Cortex of kidney (tissue), 1 donor: ENCODE measurements around the gene MBD3L4.
"Not testable (repeated sequence)": the region's sequence is repeated elsewhere in the genome, so short reads cannot be mapped to it uniquely, and the experiment has no call there.

ENCODE experiments used
- DNase-seq: peaks from one replicate; lab custom pipeline; 2025; lab: John Stamatoyannopoulos, UW

MBD3L4 gene

GRCh38 chr19:7040079-7040478 lies at the start of gene MBD3L4:
Gene MBD3L4, minus strand, starts transcription at chr19:7040179. Its CDS starts 35 bp downstream, at chr19:7040144.
- not testable (repeated sequence) for DNase-seq

DNA sequence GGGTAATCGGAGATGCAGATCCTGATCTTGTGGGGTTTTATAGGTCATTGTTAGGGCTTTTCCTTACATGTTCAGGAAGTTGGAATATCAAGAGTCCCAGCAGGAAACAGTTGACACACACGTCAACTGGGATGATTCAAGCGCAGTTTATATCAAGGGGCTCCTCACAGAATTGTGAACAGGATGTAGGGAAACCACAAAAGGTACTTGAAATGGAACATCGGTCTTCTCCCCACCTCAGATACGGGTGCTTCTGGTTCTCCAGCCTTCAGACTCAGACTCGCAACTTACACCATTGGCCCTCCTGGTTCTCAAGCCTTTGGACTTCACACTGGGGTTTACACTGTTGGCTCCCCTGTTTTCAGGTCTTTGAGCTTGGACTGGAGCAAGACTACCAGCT lies 49.0 kb upstream of the MBD3L4 start:
- DNase-seq = no peak

DNA sequence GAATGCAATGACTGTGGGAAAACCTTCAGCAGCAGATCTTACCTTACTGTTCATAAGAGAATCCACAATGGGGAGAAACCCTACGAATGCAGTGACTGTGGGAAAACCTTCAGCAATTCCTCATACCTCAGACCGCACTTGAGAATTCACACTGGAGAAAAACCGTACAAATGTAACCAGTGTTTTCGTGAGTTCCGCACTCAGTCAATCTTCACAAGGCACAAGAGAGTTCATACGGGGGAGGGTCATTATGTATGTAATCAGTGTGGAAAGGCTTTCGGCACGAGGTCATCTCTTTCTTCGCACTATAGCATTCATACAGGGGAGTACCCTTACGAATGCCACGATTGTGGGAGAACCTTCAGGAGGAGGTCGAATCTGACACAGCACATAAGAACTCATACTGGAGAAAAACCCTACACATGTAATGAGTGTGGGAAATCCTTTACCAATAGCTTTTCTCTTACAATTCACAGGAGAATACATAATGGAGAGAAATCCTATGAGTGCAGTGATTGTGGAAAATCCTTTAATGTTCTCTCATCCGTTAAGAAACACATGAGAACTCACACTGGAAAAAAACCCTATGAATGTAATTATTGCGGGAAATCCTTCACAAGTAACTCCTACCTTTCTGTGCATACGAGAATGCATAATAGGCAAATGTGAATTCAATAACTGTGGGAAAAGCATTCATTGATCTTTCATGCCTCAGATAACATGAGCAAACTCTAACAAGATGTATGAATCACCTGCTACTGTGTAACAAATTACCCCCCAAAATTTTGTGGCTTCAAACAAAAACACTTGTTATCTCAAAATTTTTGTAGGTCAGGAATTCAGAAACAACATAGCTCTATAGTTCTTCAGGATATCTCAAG lies 43.3 kb upstream of the MBD3L4 start:
- DNase-seq = no peak

GRCh38 chr19:7078008-7078407 lies 38.0 kb upstream of the MBD3L4 start:
- DNase-seq = no peak

DNA sequence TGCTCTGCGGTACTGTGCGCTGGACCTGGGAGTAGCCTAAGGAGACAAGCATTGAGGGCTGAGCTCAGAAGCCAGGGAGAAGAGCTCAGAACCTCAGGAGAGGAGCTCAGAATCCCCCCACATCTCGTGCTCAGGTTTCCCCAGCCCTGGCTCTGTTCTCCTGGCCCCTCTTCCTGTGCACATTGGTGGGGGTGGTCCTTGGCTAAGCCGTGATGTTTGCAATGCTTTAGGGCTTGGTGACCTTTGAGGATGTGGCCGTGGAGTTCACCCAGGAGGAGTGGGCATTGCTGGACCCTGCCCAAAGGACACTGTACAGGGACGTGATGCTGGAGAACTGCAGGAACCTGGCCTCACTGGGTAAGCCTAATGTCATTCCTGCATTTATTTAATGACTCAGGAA lies 36.2 kb upstream of the MBD3L4 start:
- no peak for DNase-seq

- DNase-seq = no peak
Measured at GRCh38 chr19:7074705-7075282, 34.8 kb upstream of the MBD3L4 start.

DNA sequence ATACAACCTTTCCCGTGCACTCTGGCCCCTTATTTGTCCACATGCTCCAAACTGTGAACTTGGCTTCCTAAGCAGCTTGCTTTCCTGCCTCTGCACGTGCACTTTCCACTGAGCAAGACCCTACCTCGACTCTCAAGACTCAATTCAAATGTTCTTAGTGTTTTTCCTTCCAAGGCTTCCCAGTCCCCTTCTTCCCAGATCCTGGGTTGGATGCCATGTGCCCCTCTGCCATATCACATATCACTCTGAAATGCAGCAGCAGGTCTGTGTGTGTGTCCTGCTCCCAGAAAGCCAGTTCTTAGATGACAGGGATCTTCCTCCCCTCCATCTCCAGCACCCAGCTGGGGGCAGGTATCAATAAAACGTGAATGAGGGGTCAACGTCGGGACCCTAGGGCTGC lies 32.6 kb upstream of the MBD3L4 start:
- DNase-seq = no peak

- no peak for DNase-seq
Measured at GRCh38 chr19:7069904-7070226, 29.9 kb upstream of the MBD3L4 start.

DNA sequence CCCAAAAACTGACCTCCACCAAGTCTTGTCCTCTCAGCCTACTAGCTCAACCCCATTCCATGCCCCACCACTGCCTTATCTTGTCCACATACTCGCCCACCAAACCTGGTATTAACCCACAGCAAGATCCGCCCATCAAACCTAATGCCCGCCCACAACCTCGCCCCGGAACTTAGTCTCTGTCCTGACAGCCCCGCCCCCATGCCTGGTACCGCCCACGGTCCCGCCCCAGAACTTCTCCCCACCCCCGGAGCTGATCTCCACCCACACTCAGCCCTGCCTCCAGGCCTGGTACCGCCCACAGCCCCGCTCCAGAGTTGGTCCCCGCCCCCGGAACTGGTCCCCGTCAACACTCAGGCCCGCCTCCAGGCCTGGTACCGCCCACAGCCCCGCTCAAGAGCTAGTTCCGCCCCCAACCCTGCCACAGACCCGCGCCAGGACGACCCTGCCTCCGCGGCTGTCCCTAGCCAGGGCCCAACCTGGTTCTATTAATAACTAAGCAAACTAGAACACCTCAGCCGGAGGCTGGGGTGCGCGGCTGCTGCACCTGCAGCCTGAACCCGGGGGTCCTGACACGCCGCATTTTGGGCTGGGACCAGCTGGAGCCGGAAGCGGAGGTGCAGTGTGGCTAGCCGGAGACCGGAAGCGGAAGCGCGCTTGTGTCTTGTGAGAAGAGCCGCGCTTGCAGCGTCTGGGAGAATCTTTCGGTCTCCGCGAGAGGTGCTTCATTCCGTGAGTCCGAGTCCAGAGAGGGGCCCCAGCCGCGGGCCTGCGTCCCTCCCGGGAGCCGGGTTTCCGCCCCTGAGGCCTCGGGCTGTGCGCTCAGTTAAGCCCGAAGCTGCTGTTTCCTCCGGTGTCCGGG lies 29.3 kb upstream of the MBD3L4 start, which contains the start of gene ZNF557:
ZNF557 (plus strand) TSS at position 662 of the 862 bp plus-strand sequence. CDS start 5,372 bp downstream, outside the sequence.
- DNase-seq = peak; percentile 61

GRCh38 chr19:7068599-7068998 lies 28.6 kb upstream of the MBD3L4 start:
- DNase-seq = no peak

DNA sequence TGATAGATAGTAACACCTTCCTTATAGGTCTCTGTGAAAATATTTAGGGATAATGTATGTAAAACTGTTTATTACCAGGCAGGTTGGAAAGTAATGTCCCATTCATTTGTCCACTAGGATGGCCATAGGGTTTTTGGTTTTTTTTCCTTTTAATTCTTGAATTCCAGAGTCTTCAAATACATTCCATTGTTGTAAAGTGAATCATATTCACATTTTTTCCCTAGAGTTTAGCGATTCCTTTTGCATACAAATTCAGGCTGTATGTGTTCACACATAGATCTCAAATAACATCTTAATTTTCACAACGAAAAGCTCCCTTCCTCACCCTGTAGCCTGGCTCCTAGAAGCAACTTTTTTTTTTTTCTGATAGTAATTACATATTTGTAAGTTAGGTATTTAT lies 27.7 kb upstream of the MBD3L4 start:
- DNase-seq = no peak

DNA sequence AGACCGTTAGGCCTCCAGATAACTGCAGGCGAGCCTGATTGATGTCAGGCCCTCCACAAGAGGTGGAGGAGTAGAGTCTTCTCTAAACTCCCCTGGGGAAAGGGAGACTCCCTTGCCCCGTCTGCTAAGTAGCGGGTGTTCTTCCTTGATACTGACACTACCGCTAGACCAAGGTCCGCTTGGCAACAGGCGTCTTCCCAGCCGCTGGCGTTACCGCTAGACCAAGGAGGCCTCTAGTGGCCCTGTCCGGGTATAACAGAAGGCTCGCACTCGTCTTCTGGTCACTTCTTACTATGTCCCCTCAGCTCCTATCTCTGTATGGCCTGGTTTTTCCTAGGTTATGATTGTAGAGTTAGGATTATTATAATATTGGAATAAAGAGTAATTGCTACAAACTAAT lies 27.1 kb upstream of the MBD3L4 start:
- not testable (repeated sequence) for DNase-seq

- DNase-seq = no peak
Measured at GRCh38 chr19:7063764-7064418, 23.9 kb upstream of the MBD3L4 start.

- DNase-seq = no peak
Measured at GRCh38 chr19:7063339-7063738, 23.4 kb upstream of the MBD3L4 start.

DNA sequence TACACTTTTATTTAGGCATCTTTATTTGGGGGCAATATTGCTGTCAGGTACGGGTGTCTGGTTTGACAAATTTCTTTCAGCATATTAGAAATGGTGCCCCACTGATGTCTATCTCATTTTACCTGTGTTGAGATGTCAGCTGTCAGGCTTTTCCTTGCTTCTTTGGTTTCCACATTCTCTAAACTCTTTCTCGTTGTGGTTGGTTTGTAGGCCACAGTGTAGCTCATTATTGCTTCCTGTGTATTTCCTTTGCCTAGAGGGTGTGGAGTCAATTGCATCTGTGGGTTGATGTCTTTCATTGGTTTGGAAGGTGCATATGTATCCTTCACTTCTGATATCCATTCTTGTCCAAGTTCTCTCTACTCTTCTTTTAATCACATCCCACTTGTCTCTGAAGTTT lies 20.0 kb upstream of the MBD3L4 start:
- not testable (repeated sequence) for DNase-seq

- DNase-seq = not testable (repeated sequence)
Measured at GRCh38 chr19:7058576-7058975, 18.6 kb upstream of the MBD3L4 start, which contains the start of gene MBD3L3. Gene MBD3L3, minus strand, starts transcription at chr19:7058676. Its CDS starts 71 bp downstream, at chr19:7058605.

DNA sequence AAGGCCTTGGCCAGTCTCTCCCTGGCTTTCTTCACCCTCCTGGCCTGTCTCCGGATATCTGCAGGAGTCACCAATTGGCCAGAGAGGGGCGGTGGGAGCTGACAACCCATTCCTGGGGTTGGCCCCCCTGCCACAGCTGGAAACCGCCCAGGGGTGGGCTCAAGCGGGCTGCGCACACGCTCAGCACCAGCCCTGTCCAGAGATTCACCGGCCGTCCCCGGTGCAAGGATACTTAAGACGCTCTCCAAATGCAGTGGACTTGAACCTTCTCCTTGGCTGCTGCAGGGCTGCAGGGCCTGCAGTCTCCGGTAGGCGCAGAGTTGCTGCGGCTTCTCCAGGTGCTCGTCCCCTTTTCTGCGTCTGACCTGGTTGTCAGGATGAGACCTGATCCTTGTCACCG lies 16.4 kb upstream of the MBD3L4 start:
- DNase-seq = not testable (repeated sequence)

DNA sequence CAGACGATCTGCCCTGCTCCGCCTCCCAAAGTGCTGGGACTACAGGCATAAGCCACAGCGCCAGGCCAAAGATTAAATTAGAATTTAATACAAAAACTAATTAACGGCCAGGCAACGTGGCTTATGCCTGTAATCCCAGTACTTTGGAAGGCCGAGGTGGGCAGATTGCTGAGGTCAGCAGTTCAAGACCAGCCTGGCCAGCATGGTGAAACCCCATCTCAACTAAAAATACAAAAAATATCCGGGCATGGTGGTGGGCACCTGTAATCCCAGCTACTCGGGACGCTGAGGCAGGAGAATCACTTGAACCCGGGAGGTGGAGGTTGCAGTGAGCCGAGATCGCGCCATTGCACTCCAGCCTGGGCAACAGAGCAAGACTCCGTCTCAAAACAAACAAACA lies 15.7 kb upstream of the MBD3L4 start:
- not testable (repeated sequence) for DNase-seq

GRCh38 chr19:7054635-7055368 lies 14.8 kb upstream of the MBD3L4 start:
- DNase-seq = not testable (repeated sequence)

- not testable (repeated sequence) for DNase-seq
Measured at GRCh38 chr19:7052896-7053295, 12.9 kb upstream of the MBD3L4 start.

GRCh38 chr19:7051421-7051820 lies 11.4 kb upstream of the MBD3L4 start:
- not testable (repeated sequence) for DNase-seq
